Hippocampal formation (tissue), 2 donors: Measurements from ENCODE around the gene REM2.
"Not testable (repeated sequence)": the region's sequence is repeated elsewhere in the genome, so short reads cannot be mapped to it uniquely, and the experiment has no call there.

Experiments
- DNase-seq, 2 donors: peaks; one replicate each; lab custom pipeline; 2025; lab: John Stamatoyannopoulos, UW

Gene REM2

GRCh38 chr14:22896760-22897159, 13.7 kb downstream of the REM2 start:
- no peak for DNase-seq

GRCh38 chr14:22897357-22897756, 14.3 kb downstream of the REM2 start:
- DNase-seq: no peak

GRCh38 chr14:22898302-22899090, 15.5 kb downstream of the REM2 start:
- DNase-seq: no peak

DNA sequence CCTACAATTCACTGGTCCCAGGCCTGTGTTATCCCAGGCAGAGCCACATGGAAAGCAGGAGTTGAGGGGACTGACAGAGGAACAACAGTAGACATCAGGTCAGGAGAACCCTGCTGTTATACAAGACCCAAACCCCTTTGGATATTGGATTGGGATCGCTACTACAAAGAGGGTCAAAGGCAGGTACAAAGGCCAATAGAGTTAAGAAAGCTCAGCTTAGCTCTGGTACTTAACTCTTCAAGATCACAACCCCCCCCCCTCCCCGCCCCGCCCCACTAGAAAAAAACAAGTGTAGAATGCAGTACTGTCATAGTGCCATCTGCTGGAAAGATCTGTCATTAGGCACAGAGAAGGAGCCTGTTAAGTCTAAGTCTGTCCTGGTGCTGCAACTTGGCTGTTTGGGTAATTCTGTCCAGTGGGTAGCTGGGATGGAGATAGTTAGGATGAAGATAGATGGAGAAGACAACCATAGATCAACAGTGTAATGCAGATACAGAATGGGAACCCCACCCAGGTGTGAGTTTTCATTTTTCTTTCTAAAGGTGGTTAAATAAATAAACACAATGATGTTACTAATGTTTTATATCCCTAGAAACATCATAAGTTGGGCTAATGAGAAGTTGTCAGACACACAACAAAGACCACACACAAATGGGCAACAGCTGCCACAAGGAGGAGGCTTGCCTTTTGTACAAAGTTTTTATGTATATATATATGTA, 17.2 kb downstream of the REM2 start:
- peak in 1 of 2 donors; percentile 31 for DNase-seq

DNA sequence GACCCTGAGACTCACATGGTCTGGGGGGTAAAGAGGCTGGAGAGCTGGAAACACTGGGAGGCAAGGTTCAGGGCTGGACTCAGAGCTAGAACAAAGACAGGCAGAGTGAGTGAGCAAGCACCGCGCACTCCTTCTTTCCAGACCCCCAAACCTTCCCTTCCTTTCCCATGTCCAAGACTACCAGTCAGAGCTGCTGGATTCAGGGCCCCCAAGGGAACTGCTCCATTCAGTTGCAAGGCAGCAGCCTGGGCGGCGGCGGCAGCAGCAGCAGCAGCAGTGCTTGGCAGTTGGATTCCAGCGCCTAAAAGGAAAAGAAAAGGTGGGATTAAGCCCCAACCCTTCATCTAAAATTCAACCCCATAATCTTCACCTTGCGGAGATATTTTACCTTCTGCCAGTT, 18.8 kb downstream of the REM2 start:
- DNase-seq: no peak

GRCh38 chr14:22903742-22904087, 20.7 kb downstream of the REM2 start:
- DNase-seq: no peak

GRCh38 chr14:22905627-22906026, 22.6 kb downstream of the REM2 start:
- DNase-seq: no peak

- DNase-seq: no peak
Measured at GRCh38 chr14:22906073-22906472, 23.1 kb downstream of the REM2 start.

- no peak for DNase-seq
Measured at GRCh38 chr14:22907429-22907828, 24.4 kb downstream of the REM2 start.

- no peak for DNase-seq
Measured at GRCh38 chr14:22908601-22909000, 25.6 kb downstream of the REM2 start.

DNA sequence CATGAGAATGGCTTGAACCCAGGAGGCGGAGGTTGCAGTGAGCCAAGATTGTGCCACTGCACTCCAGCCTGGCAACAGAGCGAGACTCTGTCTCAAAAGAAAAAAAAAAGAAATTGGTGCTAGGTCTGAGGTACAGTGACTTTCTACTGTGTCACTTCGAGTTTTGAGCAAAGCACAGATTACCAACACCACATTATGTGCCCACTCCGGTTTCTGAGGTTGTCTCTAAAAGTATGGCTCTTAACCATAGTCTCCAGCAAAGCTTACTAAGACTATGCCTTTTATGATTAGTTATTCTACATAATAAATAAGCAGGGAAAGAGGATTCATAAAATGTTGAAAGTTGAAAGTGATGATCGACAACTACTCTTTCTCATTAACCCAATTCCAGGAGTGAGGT, 27.9 kb downstream of the REM2 start:
- DNase-seq: no peak

DNA sequence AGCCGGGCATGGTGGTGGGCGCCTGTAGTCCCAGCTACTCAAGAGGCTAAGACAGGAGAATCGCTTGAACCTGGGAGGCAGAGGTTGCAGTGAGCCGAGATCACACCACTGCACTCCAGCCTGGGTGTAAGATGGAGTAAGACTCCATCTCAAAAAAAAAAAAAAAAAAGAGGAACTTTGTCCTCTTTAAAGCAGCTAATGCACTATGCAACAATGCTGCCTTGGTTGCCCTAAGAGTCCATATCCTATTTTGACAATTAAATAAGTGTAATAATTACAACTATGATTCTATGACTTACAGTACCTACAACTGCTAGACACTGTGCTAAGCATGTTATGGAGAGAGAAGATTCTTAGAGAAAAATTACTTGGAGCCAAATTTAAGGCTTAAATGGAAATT, 31.8 kb downstream of the REM2 start:
- not testable (repeated sequence) for DNase-seq

DNA sequence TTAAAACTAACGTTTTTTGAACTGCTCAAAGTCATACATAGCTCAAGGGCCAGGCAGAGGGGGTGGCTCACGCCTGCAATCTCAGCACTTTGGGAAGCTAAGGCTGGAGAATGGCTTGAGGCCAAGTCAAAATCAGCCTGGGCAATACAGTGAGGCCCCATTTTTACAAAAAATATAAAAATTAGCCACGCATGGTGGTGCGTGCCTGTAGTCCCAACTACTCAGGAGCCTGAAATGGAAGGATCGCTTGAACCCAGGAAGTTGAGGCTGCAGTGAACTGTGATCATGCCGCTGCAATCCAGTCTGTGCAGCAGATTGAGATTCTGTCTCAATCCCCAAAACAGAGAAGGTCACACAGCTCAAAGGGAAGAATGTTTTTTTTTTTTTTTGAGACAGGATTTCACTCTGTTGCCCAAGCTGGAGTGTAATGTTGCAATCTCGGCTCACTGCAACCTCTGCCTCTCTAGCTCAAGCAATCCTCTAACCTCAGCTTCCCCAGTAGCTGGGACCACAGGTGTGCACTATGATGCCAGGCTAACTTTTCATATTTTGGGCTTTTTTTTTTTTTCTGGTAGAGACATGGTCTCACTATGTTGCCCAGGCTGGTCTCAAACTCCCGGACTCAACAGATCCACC, 33.0 kb downstream of the REM2 start:
- no peak for DNase-seq

DNA sequence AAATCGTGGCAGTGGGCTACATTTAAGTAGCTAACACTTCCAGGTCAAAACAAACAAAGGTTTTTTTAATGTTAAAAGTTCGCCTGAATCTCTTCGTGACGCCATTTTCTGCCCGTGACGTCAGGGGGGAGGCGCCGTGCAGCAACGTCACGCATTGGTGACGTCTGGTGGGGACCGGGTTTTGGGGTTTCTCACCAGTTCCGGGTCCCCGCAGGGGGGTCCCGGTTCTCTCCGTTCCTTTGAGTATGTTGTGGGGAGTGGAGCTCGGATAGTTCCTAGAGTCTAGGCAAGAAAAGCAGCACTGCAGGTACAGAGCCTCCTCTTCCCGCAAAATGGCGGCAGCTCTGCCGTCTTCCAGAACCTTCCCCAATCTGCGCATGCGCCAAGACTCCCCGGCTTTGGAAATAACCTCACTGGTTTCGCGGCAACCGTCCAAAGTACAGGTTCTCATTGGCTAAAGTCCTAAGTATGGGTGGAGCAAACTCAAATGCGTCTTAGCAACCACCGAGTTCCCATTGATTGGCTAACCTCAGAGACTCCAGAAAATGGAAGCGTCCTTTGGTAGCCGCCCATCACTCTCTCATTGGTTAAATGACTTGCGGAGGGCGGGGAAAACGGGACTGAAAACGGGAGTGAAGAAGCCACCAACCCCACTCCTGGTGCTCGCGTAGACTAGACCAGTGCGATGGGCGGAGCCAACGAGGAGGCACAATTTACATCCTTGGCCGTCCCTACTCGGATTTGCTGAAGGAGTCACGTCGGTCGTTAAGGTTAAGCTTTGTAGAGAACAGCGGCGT, 36.0 kb downstream of the REM2 start, which contains the start of gene RBM23:
Gene RBM23 (minus strand): TSS at position 346 of the 797 bp plus-strand sequence.
- peak; percentile 97 to 99 for DNase-seq

GRCh38 chr14:22919601-22919921, 36.5 kb downstream of the REM2 start:
- DNase-seq: no peak

GRCh38 chr14:22920697-22921096, 37.7 kb downstream of the REM2 start:
- no peak for DNase-seq

- DNase-seq: no peak
Measured at GRCh38 chr14:22922294-22922693, 39.3 kb downstream of the REM2 start.

GRCh38 chr14:22923746-22924145, 40.7 kb downstream of the REM2 start:
- no peak for DNase-seq

DNA sequence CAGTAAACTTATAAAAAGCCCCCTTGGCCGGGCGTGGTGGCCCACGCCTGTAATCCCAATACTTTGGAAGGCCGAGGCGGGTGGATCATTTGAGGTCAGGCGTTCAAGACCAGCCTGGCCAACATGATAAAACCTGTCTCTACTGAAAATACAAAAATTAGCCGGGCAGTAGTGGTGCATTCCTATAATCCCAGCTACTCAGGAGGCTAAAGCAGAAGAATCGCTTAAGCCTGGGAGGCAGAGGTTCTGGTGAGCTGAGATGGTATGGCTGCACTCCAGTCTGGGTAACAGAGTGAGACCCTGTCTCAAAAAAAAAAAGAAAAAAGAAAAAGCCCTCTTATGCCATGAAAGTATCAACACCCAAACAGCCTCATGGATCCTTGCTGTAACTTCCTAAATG, 42.5 kb downstream of the REM2 start:
- DNase-seq: no peak

GRCh38 chr14:22926316-22926715, 43.3 kb downstream of the REM2 start:
- DNase-seq: no peak

- DNase-seq: no peak
Measured at GRCh38 chr14:22928237-22929103, 45.4 kb downstream of the REM2 start.
